NCI-H345 (cell line): ENCODE data around the gene ADCY4.

Experiments used
- DNase-seq: peaks from one replicate; lab custom pipeline; 2025; lab: John Stamatoyannopoulos, UW

Gene ADCY4

GRCh38 chr14:24297190-24297964 lies 37.5 kb downstream of the ADCY4 start:
- peak; percentile 24 for DNase-seq

- peak; percentile 58 for DNase-seq
These were observed 38.3 kb downstream of the ADCY4 start for GRCh38 chr14:24296341-24297157.

- DNase-seq, result no peak
These were observed 41.3 kb downstream of the ADCY4 start for GRCh38 chr14:24293525-24293924.

- no peak for DNase-seq
These were observed 42.6 kb downstream of the ADCY4 start for GRCh38 chr14:24292118-24292807.

GRCh38 chr14:24291446-24292117 lies 43.3 kb downstream of the ADCY4 start:
- no peak for DNase-seq

- no peak for DNase-seq
These were observed 44.1 kb downstream of the ADCY4 start for GRCh38 chr14:24290746-24291145.

GRCh38 chr14:24289649-24290280 lies 45.1 kb downstream of the ADCY4 start:
- DNase-seq, result no peak

- no peak for DNase-seq
These were observed 47.9 kb downstream of the ADCY4 start for GRCh38 chr14:24286996-24287395.

- no peak for DNase-seq
These were observed 49.5 kb downstream of the ADCY4 start for GRCh38 chr14:24285351-24285750.

- no peak for DNase-seq
These were observed 50.3 kb downstream of the ADCY4 start for GRCh38 chr14:24284501-24285035.

- DNase-seq, result no peak
These were observed 50.9 kb downstream of the ADCY4 start for GRCh38 chr14:24283796-24284460.

GRCh38 chr14:24282736-24283135 lies 52.1 kb downstream of the ADCY4 start:
- DNase-seq, result no peak

GRCh38 chr14:24281636-24282035 lies 53.2 kb downstream of the ADCY4 start:
- no peak for DNase-seq

GRCh38 chr14:24280797-24281460 lies 53.9 kb downstream of the ADCY4 start:
- no peak for DNase-seq

- peak; percentile 5 for DNase-seq
These were observed 55.3 kb downstream of the ADCY4 start for GRCh38 chr14:24279301-24280186.

- no peak for DNase-seq
These were observed 56.4 kb downstream of the ADCY4 start for GRCh38 chr14:24278424-24278823.

- DNase-seq, result no peak
These were observed 57.1 kb downstream of the ADCY4 start for GRCh38 chr14:24277606-24278321.

GRCh38 chr14:24277071-24277470 lies 57.8 kb downstream of the ADCY4 start:
- no peak for DNase-seq
